ENCODE results near the gene SEMA6B.

The SEMA6B gene

GRCh38 chr19:4525563-4526002, 33.9 kb downstream of the SEMA6B start (continued):
- no peak for TF ChIP-seq ZNF610 (tag by site-specific recombination; IDR thresholded peaks at IDR 0.05; ENCODE audit: borderline replicate concordance)
- TF ChIP-seq BCL11B (tag by site-specific recombination; IDR thresholded peaks at IDR 0.05; ENCODE audit: low read depth), result no peak
- TF ChIP-seq ZNF174 (tag by site-specific recombination; IDR thresholded peaks at IDR 0.05), result no peak
- TF ChIP-seq ZNF514 (tag by site-specific recombination; IDR thresholded peaks at IDR 0.05), result no peak

GRCh38 chr19:4524808-4525562, 34.5 kb downstream of the SEMA6B start:
- Histone ChIP-seq H3K4me1 (ENCODE audit: control insufficient read depth, insufficient read depth, low read length) (no peaks in the 10 kb centered on the region), H3K9me3 (ENCODE audit: control insufficient read depth, insufficient read depth, low read depth, low read length) (no peaks in the 10 kb centered on the region), H3K27ac (ENCODE audit: extremely low read depth, low read depth, low read length) (no peak overlapping the region), H3K4me3 (ENCODE audit: low read depth, low read length) (no peak overlapping the region), H3K36me3 (ENCODE audit: control insufficient read depth in 2 of 2, insufficient read depth in 1 of 2, low read length in 2 of 2) (no peaks in the 10 kb centered on the region)
- ChIA-PET CTCF (interaction anchor here (0.6 to 5.2 kb wide), 29 partner anchors 9 to 281 kb away, joined by 3 to 72 read pairs (median 5); partner anchors contain the start of genes LRG1, PLIN5 and SH3GL1), POLR2A (interaction anchor here (0.6 to 1.2 kb wide), 5 partner anchors 9 to 257 kb away, joined by 3 to 8 read pairs (median 4); partner anchors contain the start of gene PLIN5)
- TF ChIP-seq ZFP69B (tag by site-specific recombination; IDR thresholded peaks at IDR 0.05), result no peak
- TF ChIP-seq ZNF48 (tag by site-specific recombination; IDR thresholded peaks at IDR 0.05), result no peak
- no peak for TF ChIP-seq OVOL3 (tag by site-specific recombination; IDR thresholded peaks at IDR 0.05)
- no peak for TF ChIP-seq ZNF223 (tag by site-specific recombination; IDR thresholded peaks at IDR 0.05)
- TF ChIP-seq, protein P1, sequence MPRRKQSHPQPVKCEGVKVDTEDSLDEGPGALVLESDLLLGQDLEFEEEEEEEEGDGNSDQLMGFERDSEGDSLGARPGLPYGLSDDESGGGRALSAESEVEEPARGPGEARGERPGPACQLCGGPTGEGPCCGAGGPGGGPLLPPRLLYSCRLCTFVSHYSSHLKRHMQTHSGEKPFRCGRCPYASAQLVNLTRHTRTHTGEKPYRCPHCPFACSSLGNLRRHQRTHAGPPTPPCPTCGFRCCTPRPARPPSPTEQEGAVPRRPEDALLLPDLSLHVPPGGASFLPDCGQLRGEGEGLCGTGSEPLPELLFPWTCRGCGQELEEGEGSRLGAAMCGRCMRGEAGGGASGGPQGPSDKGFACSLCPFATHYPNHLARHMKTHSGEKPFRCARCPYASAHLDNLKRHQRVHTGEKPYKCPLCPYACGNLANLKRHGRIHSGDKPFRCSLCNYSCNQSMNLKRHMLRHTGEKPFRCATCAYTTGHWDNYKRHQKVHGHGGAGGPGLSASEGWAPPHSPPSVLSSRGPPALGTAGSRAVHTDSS (tag by site-specific recombination; IDR thresholded peaks at IDR 0.05), result peak; percentile 69
- no peak for TF ChIP-seq ZNF768 (tag by site-specific recombination; IDR thresholded peaks at IDR 0.05)
- no peak for TF ChIP-seq ZNF157 (tag by site-specific recombination; IDR thresholded peaks at IDR 0.05)
- TF ChIP-seq SETDB1 (IDR thresholded peaks at IDR 0.05; ENCODE audit: insufficient read length, low read length), result no peak
- no peak for TF ChIP-seq ZNF639 (tag by site-specific recombination; IDR thresholded peaks at IDR 0.05)
- no peak for TF ChIP-seq ZNF610 (tag by site-specific recombination; IDR thresholded peaks at IDR 0.05; ENCODE audit: borderline replicate concordance)
- no peak for TF ChIP-seq ZNF777 (tag by site-specific recombination; IDR thresholded peaks at IDR 0.05; ENCODE audit: borderline replicate concordance)
- TF ChIP-seq, protein P2, sequence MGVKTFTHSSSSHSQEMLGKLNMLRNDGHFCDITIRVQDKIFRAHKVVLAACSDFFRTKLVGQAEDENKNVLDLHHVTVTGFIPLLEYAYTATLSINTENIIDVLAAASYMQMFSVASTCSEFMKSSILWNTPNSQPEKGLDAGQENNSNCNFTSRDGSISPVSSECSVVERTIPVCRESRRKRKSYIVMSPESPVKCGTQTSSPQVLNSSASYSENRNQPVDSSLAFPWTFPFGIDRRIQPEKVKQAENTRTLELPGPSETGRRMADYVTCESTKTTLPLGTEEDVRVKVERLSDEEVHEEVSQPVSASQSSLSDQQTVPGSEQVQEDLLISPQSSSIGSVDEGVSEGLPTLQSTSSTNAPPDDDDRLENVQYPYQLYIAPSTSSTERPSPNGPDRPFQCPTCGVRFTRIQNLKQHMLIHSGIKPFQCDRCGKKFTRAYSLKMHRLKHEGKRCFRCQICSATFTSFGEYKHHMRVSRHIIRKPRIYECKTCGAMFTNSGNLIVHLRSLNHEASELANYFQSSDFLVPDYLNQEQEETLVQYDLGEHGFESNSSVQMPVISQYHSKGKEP (tag by site-specific recombination; IDR thresholded peaks at IDR 0.05), result no peak
- no peak for TF ChIP-seq ZNF843 (tag by site-specific recombination; IDR thresholded peaks at IDR 0.05)
- TF ChIP-seq, protein P3, sequence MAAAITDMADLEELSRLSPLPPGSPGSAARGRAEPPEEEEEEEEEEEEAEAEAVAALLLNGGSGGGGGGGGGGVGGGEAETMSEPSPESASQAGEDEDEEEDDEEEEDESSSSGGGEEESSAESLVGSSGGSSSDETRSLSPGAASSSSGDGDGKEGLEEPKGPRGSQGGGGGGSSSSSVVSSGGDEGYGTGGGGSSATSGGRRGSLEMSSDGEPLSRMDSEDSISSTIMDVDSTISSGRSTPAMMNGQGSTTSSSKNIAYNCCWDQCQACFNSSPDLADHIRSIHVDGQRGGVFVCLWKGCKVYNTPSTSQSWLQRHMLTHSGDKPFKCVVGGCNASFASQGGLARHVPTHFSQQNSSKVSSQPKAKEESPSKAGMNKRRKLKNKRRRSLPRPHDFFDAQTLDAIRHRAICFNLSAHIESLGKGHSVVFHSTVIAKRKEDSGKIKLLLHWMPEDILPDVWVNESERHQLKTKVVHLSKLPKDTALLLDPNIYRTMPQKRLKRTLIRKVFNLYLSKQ (tag by site-specific recombination; IDR thresholded peaks at IDR 0.05; ENCODE audit: borderline replicate concordance), result no peak
- no peak for TF ChIP-seq ZNF530 (tag by site-specific recombination; IDR thresholded peaks at IDR 0.05; ENCODE audit: low read depth)
- no peak for TF ChIP-seq MYNN (tag by site-specific recombination; IDR thresholded peaks at IDR 0.05; ENCODE audit: borderline replicate concordance)
- TF ChIP-seq ZNF600 (tag by site-specific recombination; IDR thresholded peaks at IDR 0.05), result no peak
- TF ChIP-seq ZNF654 (tag by site-specific recombination; IDR thresholded peaks at IDR 0.05; ENCODE audit: low read depth), result peak; percentile 50
- TF ChIP-seq, protein P4, sequence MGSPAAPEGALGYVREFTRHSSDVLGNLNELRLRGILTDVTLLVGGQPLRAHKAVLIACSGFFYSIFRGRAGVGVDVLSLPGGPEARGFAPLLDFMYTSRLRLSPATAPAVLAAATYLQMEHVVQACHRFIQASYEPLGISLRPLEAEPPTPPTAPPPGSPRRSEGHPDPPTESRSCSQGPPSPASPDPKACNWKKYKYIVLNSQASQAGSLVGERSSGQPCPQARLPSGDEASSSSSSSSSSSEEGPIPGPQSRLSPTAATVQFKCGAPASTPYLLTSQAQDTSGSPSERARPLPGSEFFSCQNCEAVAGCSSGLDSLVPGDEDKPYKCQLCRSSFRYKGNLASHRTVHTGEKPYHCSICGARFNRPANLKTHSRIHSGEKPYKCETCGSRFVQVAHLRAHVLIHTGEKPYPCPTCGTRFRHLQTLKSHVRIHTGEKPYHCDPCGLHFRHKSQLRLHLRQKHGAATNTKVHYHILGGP (tag by site-specific recombination; IDR thresholded peaks at IDR 0.05), result no peak
- TF ChIP-seq ZNF510 (tag by site-specific recombination; IDR thresholded peaks at IDR 0.05; ENCODE audit: insufficient replicate concordance), result no peak
- TF ChIP-seq ZNF266 (tag by site-specific recombination; IDR thresholded peaks at IDR 0.05; ENCODE audit: low read depth), result no peak
- TF ChIP-seq SP2 (tag by site-specific recombination; IDR thresholded peaks at IDR 0.05), result no peak

Data from HEK293 (cell line).